A172 (cell line): ENCODE results near the gene STXBP4. TPM values are rescaled to one million over a fixed set of nuclear protein-coding genes. Genes with fewer than 3 reads are reported as not detected.

Experiments used
- DNase-seq: peaks from one replicate; pipeline ENCODE4 v3.0.0-alpha.2; 2015; ENCODE audit warnings: low spot score
- total RNA-seq: library from RNA; depleted of rRNA; stranded (reverse); fragments of >200 nt; shearing (Covaris generic); gene quantifications from 2 replicates; pipeline ENCODE4 v1.2.3, GENCODE V29; 2014; rRNA removed

Gene STXBP4
- total RNA-seq, result 12.8 and 32.4 TPM in 2 replicates

GRCh38 chr17:54968262-54968987 is at the start of gene STXBP4, which contains the start of gene COX11:
Gene STXBP4, plus strand, starts transcription at chr17:54968765. Its CDS starts 17,455 bp downstream, at chr17:54986220.
Gene COX11, minus strand, starts transcription at chr17:54968654. Its CDS starts 8 bp downstream, at chr17:54968646.
- DNase-seq, result peak; percentile 96

- DNase-seq, result no peak
Measured at GRCh38 chr17:54919425-54919824, 49.1 kb upstream of the STXBP4 start.

- DNase-seq, result no peak
Measured at GRCh38 chr17:54920819-54921218, 47.7 kb upstream of the STXBP4 start.

- no peak for DNase-seq
Measured at GRCh38 chr17:54924405-54924804, 44.2 kb upstream of the STXBP4 start.

- no peak for DNase-seq
Measured at GRCh38 chr17:54927525-54927924, 41.0 kb upstream of the STXBP4 start.

- DNase-seq, result no peak
Measured at GRCh38 chr17:54932711-54933110, 35.9 kb upstream of the STXBP4 start.

GRCh38 chr17:54933921-54934320 is 34.6 kb upstream of the STXBP4 start:
- no peak for DNase-seq

- no peak for DNase-seq
Measured at GRCh38 chr17:54935471-54935870, 33.1 kb upstream of the STXBP4 start.

GRCh38 chr17:54937018-54937417 is 31.5 kb upstream of the STXBP4 start:
- DNase-seq, result no peak

- no peak for DNase-seq
Measured at GRCh38 chr17:54937426-54937825, 31.1 kb upstream of the STXBP4 start.

- no peak for DNase-seq
Measured at GRCh38 chr17:54941285-54941684, 27.3 kb upstream of the STXBP4 start.

GRCh38 chr17:54944796-54945195 is 23.8 kb upstream of the STXBP4 start:
- DNase-seq, result peak; percentile 28

- DNase-seq, result no peak
Measured at GRCh38 chr17:54945231-54945630, 23.3 kb upstream of the STXBP4 start.

- no peak for DNase-seq
Measured at GRCh38 chr17:54945671-54946070, 22.9 kb upstream of the STXBP4 start.

- no peak for DNase-seq
Measured at GRCh38 chr17:54947396-54947795, 21.2 kb upstream of the STXBP4 start.

GRCh38 chr17:54948380-54948779 is 20.2 kb upstream of the STXBP4 start:
- peak; percentile 97 for DNase-seq

- no peak for DNase-seq
Measured at GRCh38 chr17:54950116-54950515, 18.4 kb upstream of the STXBP4 start.

- no peak for DNase-seq
Measured at GRCh38 chr17:54951286-54951685, 17.3 kb upstream of the STXBP4 start.

GRCh38 chr17:54956791-54957190 is 11.8 kb upstream of the STXBP4 start:
- no peak for DNase-seq

GRCh38 chr17:54967621-54968261 is 824 bp upstream of the STXBP4 start:
- DNase-seq, result peak; percentile 4

- no peak for DNase-seq
Measured at GRCh38 chr17:54968988-54969332, 395 bp downstream of the STXBP4 start.

GRCh38 chr17:54969658-54970572 is 1.4 kb downstream of the STXBP4 start:
- DNase-seq, result no peak
